NCI-H510A (cell line): ENCODE data around the gene MIA.
"Not testable (repeated sequence)": the region's sequence is repeated elsewhere in the genome, so short reads cannot be mapped to it uniquely, and the experiment has no call there.

Source experiments
- DNase-seq: peaks from one replicate; lab custom pipeline; 2025; lab: John Stamatoyannopoulos, UW

MIA gene

DNA sequence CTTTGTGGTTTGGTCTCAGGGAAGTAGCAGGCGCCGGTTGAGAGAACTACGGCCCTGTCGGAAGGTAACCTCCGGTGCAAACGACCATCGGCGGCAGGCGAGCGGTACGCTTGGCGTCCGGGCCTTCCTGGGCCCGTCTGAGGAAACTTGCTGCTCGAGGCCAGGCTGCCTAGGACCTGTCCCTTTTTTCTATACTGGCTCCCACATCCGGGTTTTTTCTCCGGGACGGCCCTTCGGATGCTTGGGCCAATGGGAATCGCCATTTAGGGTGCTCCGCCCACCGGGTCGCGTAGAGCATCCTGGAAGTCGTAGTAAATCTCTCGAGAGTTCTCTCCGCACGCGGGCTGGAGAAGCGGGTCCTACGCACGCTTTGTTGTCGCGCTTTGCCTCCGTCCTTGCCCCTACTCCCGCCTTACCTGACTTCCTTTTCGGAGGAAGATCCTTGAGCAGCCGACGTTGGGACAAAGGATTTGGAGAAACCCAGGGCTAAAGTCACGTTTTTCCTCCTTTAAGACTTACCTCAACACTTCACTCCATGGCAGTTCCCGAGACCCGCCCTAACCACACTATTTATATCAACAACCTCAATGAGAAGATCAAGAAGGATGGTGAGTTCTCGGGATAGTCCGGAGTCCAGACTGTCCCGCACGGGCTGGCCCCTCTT, 24.3 kb upstream of the MIA start, which contains the start of gene SNRPA:
TSS of gene SNRPA (plus strand) at position 330 of the 664 bp plus-strand sequence. CDS start at position 536, 206 bp downstream.
- DNase-seq, result peak; percentile 96

DNA sequence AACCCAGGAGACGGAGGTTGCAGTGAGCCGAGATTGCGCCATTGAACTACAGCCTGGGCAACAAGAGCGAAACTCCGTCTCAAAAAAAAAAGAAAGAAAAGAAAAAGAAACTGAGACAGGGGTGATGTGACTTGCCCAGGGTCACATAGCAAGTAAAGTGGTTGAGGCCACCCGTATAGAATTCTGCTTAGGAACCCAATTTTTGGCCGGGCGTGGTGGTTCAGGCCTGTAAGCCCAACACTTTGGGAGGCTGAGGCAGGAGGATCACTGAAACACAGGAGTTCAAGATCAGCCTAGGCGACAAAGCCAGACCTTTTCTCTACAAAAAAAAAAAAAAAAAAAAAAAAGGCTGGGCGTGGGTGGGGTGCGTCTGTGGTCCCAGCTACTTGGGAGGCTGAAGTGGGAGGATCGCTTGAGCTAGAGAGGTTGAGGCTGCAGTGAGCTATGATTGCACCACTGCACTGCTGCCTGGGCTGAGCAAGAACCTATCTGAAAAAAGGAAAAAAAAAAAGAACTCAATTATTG, 23.0 kb upstream of the MIA start:
- DNase-seq, result no peak

DNA sequence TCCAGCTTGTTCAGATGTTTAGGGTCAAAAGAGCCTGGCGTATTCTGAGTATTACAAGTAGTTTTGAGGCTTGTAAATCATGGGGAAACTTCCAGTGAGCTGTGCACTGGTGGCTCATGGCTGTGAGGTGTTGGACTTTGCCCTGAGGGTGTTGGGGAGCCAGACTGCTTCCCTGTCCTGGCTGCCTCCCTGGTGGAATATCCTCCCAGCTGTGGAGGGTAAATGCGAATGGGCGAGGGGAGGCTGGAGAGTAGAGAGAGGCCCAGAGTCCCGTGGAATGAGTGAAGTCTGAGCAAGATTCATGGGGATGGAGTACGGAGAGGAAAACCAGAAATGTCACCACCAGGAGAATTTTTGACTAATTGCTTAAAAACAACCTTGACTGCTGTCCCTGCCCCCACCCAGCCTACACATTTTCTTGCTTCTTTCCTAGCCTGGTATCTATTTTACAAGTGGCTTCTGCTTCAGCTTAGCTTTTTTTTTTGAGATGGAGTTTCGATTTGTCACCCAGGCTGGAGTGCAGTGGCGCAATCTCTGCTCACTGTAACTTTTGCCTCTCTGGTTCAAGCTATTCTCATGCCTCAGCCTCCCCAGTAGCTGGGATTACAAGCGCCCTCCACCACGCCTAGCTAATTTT, 20.6 kb upstream of the MIA start:
- DNase-seq, result no peak

DNA sequence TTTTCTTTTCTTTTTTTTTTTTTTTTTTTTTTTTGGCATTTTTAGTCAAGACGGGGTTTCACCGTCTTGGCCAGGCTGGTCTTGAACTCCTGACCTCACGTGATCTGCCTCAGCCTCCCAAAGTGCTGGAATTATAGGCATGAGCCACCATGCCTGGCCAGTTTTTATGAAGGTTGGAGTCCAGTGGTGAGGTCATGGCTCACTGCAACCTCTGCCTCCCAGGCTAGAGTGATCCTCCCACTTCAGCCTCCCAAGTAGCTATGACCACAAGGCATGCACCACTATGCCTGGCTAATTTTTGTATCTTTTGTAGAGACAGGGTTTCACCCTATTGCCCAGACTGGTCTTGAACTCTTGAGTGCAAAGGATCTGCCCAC, 20.1 kb upstream of the MIA start:
- no peak for DNase-seq

DNA sequence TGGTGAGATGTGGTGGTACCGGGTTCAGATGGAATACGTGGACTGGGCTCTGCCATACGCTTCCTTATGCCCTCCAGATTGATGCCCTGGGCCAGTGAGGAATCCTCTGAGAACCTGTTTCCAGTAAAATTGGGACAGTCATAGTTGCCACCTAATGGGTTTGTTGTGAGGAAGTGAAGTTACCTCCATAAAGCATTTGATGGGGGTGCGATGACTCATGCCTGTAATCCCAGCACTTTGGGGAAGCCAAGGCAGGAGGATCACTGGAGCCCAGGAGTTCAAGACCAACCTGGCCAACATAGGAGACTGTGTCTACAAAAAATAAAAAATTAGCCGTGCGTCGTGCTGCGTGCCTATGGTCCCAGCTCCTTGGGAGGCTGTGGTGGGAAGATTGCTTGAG, 19.5 kb upstream of the MIA start:
- no peak for DNase-seq

DNA sequence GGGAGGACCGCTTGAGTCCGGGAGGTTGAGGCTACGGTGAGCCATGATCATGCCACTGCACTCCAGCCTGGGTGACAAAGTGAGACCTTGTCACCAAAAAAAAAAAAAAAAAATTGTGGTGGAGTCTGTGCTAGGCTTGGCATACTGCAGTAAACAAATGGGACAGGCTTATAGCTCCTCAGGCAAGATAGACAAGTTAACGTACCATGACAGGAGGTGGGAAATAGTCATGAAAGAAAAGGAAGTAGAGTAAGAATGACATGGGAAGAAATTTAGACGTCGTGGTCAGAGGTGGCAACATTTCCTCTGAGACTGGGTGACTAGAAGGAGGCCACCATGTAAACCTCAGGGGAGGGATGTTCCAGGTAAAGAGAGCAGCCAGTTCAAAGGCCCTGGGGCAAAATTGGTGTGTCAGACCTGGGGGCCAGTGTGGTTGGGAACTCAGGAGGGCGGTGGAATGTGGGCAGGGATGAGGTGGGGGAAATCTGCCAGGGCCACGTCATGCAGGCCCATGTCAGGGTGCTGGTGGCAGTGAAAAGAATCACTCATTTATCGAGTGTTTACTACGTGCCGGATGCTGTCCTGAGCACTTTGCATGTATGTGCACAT, 18.7 kb upstream of the MIA start:
- DNase-seq, result no peak

DNA sequence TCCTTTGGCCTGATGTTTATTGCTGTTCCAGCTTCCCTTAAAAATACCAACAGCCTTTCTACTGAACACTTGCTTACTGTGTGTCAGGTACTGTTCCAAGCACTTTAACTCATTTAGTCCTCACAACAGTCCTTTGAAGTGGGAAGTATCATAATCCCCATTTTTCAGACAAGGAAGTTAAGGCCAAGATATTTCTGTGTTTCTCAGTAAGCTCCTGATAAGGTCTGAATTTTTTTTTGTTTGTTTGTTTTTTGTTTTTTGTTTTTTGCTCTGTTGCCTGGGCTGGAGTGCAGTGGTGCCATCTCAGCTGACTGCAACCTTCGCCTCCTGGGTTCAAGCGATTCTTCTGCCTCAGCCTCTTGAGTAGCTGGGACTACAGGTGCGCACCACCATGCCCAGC, 16.8 kb upstream of the MIA start:
- no peak for DNase-seq

DNA sequence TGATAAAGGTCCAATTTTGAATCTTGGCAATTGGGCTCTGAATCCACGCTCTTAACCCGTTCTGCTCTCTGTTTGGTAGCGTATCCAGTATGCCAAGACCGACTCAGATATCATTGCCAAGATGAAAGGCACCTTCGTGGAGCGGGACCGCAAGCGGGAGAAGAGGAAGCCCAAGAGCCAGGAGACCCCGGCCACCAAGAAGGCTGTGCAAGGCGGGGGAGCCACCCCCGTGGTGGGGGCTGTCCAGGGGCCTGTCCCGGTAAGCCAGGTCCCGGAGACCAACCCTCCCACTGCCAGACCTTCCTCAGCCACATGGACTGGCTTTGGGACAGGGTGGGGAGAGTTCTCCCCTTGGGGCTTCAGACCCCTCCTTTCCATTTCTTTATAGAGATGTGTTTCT, 16.0 kb upstream of the MIA start:
- DNase-seq, result no peak

DNA sequence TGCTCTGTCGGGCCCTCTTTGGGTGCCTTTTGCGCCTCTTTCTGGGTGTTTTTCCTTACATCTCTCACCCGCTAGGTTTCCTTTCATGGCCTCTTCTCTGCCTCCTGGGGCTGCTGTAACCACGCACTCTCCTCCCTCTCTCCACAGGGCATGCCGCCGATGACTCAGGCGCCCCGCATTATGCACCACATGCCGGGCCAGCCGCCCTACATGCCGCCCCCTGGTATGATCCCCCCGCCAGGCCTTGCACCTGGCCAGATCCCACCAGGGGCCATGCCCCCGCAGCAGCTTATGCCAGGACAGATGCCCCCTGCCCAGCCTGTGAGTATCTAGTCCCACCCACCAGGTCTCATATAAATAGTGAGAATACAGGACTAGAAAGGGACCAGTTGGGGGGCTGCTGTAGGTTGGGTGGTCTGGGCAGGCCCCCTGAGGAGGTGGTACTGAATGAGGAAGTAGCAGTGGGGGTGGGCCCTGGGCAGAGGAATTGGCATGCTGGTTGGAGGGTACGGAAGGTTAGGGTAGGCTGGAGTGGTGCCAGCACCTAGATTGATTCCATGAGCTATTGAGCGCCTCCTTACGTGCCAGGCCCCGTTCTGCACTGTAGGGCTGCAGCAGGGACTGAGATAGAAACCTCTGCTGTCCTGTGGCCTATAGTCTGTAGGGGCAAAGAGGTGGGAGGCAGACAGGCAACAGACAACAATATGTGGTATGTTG, 12.4 kb upstream of the MIA start:
- no peak for DNase-seq

DNA sequence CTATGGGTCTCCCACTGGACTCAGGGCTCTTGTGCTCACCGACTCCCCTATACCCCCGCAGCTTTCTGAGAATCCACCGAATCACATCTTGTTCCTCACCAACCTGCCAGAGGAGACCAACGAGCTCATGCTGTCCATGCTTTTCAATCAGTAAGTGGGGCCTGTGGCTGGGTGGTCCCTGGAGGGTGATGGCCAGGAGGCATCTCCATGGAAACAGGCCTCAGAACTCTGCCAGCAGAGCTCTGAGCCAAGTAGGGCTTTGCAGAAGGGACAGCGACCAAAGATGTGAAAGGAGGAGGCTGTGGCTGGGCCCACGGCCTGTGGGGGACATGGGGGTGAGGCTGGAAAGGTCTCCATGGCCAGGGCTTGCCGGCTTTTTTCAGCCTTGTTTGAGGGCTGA, 11.8 kb upstream of the MIA start:
- no peak for DNase-seq

DNA sequence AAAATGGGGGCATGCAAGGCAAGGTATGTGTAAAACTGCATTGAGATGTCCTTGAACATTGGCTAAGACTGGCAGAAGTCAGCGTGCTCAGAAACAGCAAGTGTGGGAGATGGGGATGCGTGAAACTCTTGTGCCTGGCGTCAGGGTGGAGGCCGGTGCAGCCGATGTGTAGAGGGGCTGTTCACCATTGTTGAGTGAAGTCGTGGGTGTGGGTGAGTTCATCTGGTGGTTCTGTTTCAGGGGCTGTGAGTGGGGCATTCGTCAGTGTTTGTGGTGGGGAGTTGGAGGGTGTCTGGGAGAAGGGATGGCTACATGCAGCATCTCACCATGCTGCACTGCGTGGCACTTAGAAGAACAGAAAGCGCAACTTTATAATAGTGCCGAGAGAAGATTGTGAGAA, 11.4 kb upstream of the MIA start:
- DNase-seq, result no peak

DNA sequence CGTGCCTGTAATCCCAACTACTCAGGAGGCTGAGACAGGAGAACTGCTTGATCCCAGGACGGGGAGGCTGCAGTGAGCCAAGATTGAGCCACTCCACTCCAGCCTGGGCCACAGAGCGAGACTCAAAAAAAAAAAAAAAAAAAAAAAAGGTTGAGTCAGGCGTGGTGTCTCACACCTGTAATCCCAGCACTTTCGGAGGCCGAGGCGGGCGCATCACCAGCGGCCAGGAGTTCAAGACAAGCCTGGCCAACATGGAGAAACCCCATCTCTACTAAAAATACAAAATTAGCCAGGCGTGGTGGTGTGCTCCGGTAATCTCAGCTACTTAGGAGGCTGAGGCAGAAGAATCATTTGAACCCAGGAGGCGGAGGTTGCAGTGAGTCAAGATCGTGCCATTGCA, 8.9 kb upstream of the MIA start:
- DNase-seq, result not testable (repeated sequence)

DNA sequence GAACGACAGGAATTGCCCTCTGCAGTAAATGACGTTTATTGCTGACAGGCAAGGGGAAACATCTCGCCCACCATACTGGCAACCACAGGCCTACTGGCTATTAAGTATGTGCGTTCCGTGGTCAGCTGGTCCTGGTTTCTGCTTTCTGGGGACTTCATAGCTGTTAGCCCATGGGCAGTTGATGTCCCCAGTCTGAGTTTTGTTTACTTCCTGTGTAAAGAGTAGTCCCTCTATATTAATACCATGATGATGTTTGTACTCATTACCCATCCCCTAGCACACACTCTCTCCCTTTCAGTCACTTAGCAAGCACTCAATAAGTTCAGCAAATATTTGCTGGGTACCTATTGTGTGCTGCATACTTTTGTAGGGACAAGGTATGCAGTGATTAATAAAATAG, 6.5 kb upstream of the MIA start:
- no peak for DNase-seq

DNA sequence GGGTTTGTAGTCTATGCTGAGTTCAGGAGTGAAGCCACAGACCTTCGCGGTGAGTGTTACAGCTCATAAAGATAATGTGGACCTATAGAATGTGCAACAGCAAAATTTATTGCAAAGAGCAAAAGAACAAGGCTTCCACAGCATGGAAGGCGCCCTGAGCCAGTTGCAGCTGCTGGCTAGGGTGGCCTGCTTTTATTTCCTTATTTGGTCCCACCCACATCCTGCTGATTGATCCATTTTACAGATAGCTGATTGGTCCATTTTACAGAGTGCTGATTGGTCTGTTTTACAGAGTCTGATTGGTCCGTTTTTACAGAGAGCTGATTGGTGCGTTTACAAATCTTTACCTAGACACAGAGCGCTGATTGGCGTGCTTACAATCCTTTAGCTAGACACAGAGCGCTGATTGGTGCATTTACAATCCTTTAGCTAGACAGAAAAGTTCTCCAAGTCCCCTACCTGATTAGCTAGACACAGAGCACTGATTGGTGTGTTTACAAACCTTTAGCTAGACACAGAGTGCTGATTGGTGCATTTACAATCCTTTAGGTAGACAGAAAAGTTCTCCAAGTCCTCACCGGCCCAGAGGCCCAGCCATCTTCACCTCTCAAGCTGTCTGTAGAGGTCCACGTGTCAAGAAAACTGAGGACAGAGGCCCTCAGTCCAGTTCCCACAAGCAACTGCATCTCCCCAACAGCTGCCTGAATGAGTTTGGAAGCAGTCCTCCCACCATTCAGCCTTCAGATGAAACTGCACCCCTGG, 4.0 kb upstream of the MIA start:
- DNase-seq, result not testable (repeated sequence)

DNA sequence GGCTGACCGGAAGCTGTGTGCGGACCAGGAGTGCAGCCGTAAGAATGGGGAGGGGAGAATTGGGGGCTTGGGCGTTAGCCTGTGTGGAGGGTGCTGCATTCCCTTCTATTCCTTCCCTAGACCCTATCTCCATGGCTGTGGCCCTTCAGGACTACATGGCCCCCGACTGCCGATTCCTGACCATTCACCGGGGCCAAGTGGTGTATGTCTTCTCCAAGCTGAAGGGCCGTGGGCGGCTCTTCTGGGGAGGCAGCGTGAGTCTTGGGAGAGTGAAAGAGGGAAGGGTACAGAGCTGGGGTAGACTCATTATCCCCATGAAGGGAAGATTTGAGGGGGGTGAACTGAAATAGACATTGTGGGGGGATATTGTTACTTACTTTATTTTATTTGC, 306 bp downstream of the MIA start:
- no peak for DNase-seq

DNA sequence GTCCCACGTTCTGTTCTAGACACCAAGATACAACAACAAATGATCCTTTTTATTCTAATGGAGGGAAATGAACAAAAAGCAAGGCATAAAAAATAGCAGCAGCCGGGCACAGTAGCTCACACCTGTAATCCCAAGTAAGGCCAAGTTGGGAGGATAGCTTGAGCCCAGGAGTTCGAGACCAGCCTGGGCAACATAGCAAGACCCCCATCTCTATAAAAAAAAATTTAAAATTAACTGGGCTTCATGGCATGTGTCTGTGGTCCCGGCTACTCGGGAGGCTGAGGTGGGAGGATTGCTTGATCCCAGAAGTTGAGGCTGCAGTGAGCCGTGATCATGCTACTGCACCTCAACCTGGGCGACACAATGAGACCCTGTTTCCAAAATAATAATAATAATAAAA, 1.0 kb downstream of the MIA start:
- DNase-seq, result no peak

DNA sequence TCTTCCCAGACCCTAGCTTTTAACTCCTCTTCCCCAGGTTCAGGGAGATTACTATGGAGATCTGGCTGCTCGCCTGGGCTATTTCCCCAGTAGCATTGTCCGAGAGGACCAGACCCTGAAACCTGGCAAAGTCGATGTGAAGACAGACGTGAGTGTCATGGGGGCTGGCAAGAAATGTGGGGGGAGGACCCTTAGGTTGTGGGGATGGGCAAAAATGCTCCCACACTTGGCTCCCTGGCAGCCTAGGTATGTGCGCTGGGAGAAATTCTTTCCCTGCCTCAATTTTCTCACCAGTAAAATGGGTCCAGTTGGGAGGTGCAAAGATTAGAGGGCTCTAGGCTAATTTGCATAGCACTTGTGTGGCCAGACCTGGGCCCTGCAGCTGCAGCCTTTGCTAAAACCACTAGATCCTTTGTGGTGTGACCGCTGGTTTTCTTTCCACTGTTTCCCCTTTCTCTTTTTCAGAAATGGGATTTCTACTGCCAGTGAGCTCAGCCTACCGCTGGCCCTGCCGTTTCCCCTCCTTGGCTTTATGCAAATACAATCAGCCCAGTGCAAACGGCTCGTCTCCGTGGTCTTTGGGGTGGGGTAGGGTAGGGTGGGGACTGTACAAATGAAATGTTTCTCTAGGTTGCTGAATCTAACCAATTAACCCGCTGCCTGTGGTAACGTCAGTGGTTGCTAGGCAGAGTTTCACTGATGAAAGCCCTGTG, 1.8 kb downstream of the MIA start:
- DNase-seq, result peak; percentile 62

DNA sequence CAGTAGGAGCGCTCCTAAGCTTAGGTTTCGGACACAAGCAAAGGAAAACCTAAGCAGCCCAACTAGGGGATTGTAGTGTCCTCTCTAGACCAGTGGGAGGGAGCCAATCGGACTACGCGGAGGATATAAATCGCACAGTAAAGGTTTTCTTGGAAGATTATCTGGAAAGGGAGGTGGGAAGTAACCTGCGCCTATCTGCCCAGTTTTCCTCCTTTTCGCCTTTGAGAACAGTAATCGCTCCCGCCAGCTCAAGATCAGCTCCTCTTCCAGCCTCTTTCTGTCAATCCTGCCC, 2.3 kb downstream of the MIA start:
- no peak for DNase-seq

DNA sequence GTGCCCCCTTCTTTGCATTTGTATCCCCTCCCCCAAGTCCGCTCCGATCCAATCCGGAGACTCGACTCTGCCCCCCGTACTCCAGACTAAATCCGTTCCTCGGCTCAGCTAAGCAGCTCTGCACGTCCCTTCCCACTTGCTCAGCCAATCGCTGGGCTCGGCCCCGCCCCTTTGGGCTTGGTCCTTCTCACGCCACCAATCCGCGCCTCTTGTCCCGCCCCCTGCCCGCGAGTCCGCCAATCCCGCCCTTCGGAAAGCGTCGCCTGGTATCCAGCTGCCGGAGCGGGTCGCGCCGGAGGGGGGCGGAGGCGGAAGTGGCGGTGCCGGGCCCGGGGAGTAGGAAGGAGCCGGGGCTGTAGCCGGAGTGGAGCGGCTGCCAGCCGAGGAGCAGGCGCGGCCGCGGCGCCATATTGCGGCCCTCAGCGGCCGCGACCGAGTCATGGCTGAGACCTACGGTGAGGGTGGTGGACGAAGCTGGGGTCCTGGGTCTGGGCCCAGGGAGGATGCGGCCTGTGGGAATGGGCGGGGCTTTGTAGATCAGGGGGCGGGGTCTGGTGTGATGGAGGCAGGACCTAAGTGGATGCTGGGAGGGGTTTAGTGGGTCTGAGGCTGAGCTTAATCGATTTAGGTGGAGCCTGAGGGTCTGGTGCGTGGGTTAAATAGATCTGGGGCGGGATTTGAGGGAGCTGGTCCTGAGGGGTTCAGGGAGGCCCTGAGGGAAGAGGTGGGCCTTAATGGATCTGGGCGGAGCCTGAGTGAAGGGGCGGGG, 2.8 kb downstream of the MIA start, which contains the start of gene RAB4B:
TSS of gene RAB4B (plus strand) at position 311 of the 769 bp plus-strand sequence. CDS start at position 440, 129 bp downstream.
- DNase-seq, result peak; percentile 99

DNA sequence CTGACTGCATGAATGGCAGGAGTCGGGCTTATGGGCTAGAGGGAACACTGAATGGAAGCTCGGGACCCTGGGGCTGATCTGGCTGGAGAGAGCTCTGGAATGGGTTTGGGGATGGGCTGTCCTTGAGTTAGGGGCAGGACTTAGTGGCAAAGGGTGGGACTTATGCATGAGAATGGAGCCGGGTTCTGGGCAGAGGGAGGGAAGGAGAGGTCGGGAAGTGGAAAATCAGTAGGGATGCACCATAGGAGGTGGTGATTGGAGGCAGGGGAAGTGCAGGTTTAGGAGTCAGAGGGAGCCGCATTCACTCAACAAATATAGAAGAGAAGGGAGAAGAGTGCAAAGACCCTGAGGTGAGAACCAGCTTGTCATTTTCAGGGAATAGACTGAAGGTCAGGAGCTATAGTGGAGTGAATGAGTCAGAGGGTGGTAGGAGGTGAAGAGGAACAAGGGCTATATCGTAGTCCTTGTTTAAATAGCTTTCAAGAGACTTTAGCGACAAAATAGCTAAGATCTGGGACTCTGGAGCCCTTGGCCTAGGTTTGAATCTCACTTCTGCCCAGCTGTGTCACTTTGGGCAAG, 3.5 kb downstream of the MIA start:
- peak; percentile 81 for DNase-seq
